GM12878 (cell line): Measurements from ENCODE around the gene RBMS3. TPM values are rescaled to one million over a fixed set of nuclear protein-coding genes. Genes with fewer than 3 reads are reported as not detected.

Source experiments
- ATAC-seq: fragments of 200-7000 bp; cut with Tn5 transposase; 3 replicates; pipeline ENCODE4 v1.9.1; 2020; ENCODE audit warnings: mild to moderate bottlenecking, moderate library complexity
- BruUV-seq: library from RNA; stranded (reverse); fragments of 400-500 nt; replicated peaks from 2 replicates; lab custom pipeline; 2021; lab: Mats Ljungman, UMichigan
- CTCF ChIA-PET: fragments of 300-600 bp; sonication (Branson Sonifier 250); formaldehyde crosslinking; extraction: SDS; loops from one replicate; lab custom pipeline; 2021; ENCODE audit warnings: inconsistent platforms; lab: Yijun Ruan, JAX
- POLR2A ChIA-PET: fragments of 350-600 bp; formaldehyde crosslinking; extraction: SDS; loops from one replicate; lab custom pipeline; 2021; ENCODE audit warnings: inconsistent platforms; lab: Charles Lee
- RAD21 ChIA-PET: fragments of 300-600 bp; sonication (Branson Sonifier 250); formaldehyde crosslinking; loops from one replicate; lab custom pipeline; 2023; ENCODE audit warnings: antibody characterized with exemption; ENCODE audit not compliant: unreplicated experiment; lab: Charles Lee
- SMC1A ChIA-PET: fragments of 300-600 bp; sonication (Branson Sonifier 250); formaldehyde crosslinking; loops from one replicate; lab custom pipeline; 2023; ENCODE audit not compliant: unreplicated experiment, uncharacterized antibody; lab: Charles Lee
- DNase-seq: peaks from one replicate; pipeline ENCODE4 v3.0.0-alpha.2; 2011; ENCODE audit warnings: low read depth, low spot score
- FAIRE-seq: peaks from 3 replicates; lab custom pipeline; 2011; peaks lifted over from hg19 to GRCh38; lab: Jason Lieb, UNC
- H2AFZ ChIP-seq: 2 replicates; pipeline ENCODE4 v1.6.0; 2011; ENCODE audit warnings: low read depth, low read length, control low read depth; ENCODE audit not compliant: control insufficient read depth
- H3K27ac ChIP-seq: 2 replicates; pipeline ENCODE4 v1.5.1; 2011; ENCODE audit warnings: control low read depth; ENCODE audit not compliant: control insufficient read depth, insufficient read depth
- H3K27me3 ChIP-seq, 2 experiments: replicated peaks in 1 of 2; 2 replicates each; pipeline versions ENCODE4 v1.6.0 to v1.6.1; 2011; ENCODE audit warnings: low read length in 1 of 2; ENCODE audit not compliant: control insufficient read depth in 2 of 2, insufficient read depth in 2 of 2
- H3K36me3 ChIP-seq, 2 experiments: 2 replicates each; pipeline ENCODE4 v1.5.1; 2011; ENCODE audit warnings: low read length in 1 of 2; ENCODE audit not compliant: control insufficient read depth in 2 of 2, insufficient read depth in 2 of 2
- H3K4me1 ChIP-seq: 2 replicates; pipeline ENCODE4 v1.6.1; 2011; ENCODE audit warnings: mild to moderate bottlenecking, low read length, moderate library complexity, mixed read lengths; ENCODE audit not compliant: control insufficient read depth, insufficient read depth
- H3K4me2 ChIP-seq: 2 replicates; pipeline ENCODE4 v1.6.0; 2011; ENCODE audit warnings: control low read depth; ENCODE audit not compliant: control insufficient read depth, insufficient read depth
- H3K4me3 ChIP-seq: fragments of 200-600 bp; sonication (generic); 2 replicates; pipeline ENCODE4 v1.5.1; 2016
- H3K79me2 ChIP-seq: 2 replicates; pipeline ENCODE4 v1.6.0; 2011; ENCODE audit warnings: low read length; ENCODE audit not compliant: control insufficient read depth, insufficient read depth
- H3K9ac ChIP-seq: 2 replicates; pipeline ENCODE4 v1.8.0; 2011; ENCODE audit warnings: low read length, control low read depth, mixed read lengths; ENCODE audit not compliant: control insufficient read depth, insufficient read depth
- H3K9me3 ChIP-seq: replicated peaks from 3 replicates; pipeline ENCODE4 v1.5.1; 2011; ENCODE audit warnings: mild to moderate bottlenecking, low read length; ENCODE audit not compliant: control insufficient read depth, insufficient read depth
- H4K20me1 ChIP-seq: 2 replicates; pipeline ENCODE4 v1.6.0; 2011; ENCODE audit not compliant: control insufficient read depth, insufficient read depth
- CREB1 ChIP-seq: IDR thresholded peaks from 2 replicates; pipeline ENCODE4 v1.6.1; 2012; ENCODE audit warnings: low read depth, mild to moderate bottlenecking, inconsistent platforms
- PAX8 ChIP-seq: fragments of 450-650 bp; IDR thresholded peaks from 2 replicates; pipeline ENCODE4 v1.6.1; 2017; ENCODE audit warnings: mild to moderate bottlenecking, moderate library complexity
- STAT1 ChIP-seq: fragments of 450-650 bp; conservative IDR thresholded peaks from 2 replicates; pipeline ENCODE4 v1.6.1; 2014; ENCODE audit warnings: antibody characterized with exemption, mild to moderate bottlenecking
- WGBS: methylation state at CpG from one replicate; pipeline ENCODE4 v1.1.6; 2016; ENCODE audit warnings: low lambda C conversion rate; ENCODE audit not compliant: insufficient replicate concordance, insufficient coverage; ENCODE audit errors: missing lambda C conversion rate; 5-methylcytosine and 5-hydroxymethylcytosine counted together
- in situ Hi-C: fragments of 300-500 bp; cut with MboI; formaldehyde crosslinking; loops from 9 replicates; pipeline ENCODE4 v1.14.3; 2018; ENCODE audit warnings: mixed read lengths
- intact Hi-C: fragments of 100-400 bp; cut with micrococcal nuclease; formaldehyde crosslinking; loops from one replicate; pipeline ENCODE4 v1.14.2; 2022; ENCODE audit not compliant: unreplicated experiment
- polyA plus RNA-seq, 11 experiments: library from polyadenylated mRNA; depleted of rRNA in 4 of 11; unstranded in 6 of 11; stranded (reverse) in 5 of 11; fragments of >200 nt; fragmentation: Nextera tagmentation in 4 of 11; fragmentation: Illumina TruSeq in 1 of 11; extraction: Ambion mirVana in 4 of 11; extraction: Trizol in 1 of 11; gene quantifications; 1 replicate in 1 of 11; 2 replicates in 10 of 11; pipeline versions ENCODE4 v1.2.1 to v1.2.3, GENCODE V29; 2011 to 2016; ENCODE audit warnings: inconsistent platforms in 2 of 11, missing spikeins in 2 of 11, low read depth in 1 of 11
- total RNA-seq, 4 experiments: library from RNA; depleted of rRNA in 3 of 4; stranded (reverse); fragments of >200 nt in 3 of 4; fragmentation: Illumina TruSeq in 1 of 4; extraction: Trizol in 1 of 4; gene quantifications; 2 replicates each; pipeline versions ENCODE4 v1.2.1 to v1.2.3, GENCODE V29; 2013 to 2021
- TF ChIP-seq, protein P1 (sequence below): fragments of 450-650 bp; IDR thresholded peaks from 2 replicates; pipeline ENCODE4 v1.6.1; 2018; ENCODE audit warnings: borderline replicate concordance, mild to moderate bottlenecking; ENCODE audit not compliant: partially characterized antibody

The RBMS3 gene
- total and polyA plus RNA-seq, 10 of the 15 experiments (the other 5 are each of a cell fraction or from before 2014, with no cell fraction given), result 0.79 to 4.7 (median 3.1) TPM

DNA sequence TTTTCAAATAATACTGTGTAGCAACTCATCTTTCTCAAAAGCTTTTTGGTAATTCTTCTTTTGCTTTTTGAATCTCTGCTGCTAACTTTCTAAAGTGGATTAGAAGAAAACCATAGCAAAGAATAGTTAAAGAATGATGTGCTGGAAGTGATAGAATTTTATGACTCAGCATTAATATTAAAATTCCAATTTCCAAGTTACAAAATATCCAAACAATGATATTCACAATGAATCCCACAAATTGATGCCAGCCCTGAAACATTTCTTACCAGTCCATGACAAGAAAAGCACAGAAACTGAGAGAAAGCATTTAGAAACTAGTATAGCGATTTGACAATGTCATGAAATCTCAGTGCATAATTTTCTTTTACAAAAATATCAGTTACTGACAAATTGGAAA lies 482.2 kb downstream of the RBMS3 start:
- Histone ChIP-seq H3K4me2 (no peak overlapping the region), H3K79me2 (no peaks in the 10 kb centered on the region), H4K20me1 (no peaks in the 10 kb centered on the region), H3K9ac (no peak overlapping the region), H3K27ac (no peak overlapping the region), H2AFZ (no peak overlapping the region)
- FAIRE-seq (no peak), ATAC-seq (no peak)
- 37% methylated on average over 1 of the region's 1 CpG for WGBS
- SMC1A ChIA-PET, result interaction anchor here (0.9 to 1.5 kb wide), 5 partner anchors 11 to 845 kb away, joined by 3 to 6 read pairs (median 3); no protein-coding TSS in a partner anchor
- no peak for TF ChIP-seq CREB1
- TF ChIP-seq, protein P1, sequence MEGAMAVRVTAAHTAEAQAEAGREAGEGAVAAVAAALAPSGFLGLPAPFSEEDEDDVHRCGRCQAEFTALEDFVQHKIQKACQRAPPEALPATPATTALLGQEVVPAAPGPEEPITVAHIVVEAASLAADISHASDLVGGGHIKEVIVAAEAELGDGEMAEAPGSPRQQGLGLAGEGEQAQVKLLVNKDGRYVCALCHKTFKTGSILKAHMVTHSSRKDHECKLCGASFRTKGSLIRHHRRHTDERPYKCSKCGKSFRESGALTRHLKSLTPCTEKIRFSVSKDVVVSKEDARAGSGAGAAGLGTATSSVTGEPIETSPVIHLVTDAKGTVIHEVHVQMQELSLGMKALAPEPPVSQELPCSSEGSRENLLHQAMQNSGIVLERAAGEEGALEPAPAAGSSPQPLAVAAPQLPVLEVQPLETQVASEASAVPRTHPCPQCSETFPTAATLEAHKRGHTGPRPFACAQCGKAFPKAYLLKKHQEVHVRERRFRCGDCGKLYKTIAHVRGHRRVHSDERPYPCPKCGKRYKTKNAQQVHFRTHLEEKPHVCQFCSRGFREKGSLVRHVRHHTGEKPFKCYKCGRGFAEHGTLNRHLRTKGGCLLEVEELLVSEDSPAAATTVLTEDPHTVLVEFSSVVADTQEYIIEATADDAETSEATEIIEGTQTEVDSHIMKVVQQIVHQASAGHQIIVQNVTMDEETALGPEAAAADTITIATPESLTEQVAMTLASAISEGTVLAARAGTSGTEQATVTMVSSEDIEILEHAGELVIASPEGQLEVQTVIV, result no peak
- no peak for TF ChIP-seq STAT1
- no peak for TF ChIP-seq PAX8
- TF ChIP-seq, all 136 proteins: peak for 0
- H3K36me3 ChIP-seq, result no peaks in the 10 kb centered on the region
- in situ Hi-C loops, result no loop called here
- no peak overlapping the region for H3K4me3 ChIP-seq
- BruUV-seq, result no TSS peak
- no peaks in the 10 kb centered on the region for H3K27me3 ChIP-seq
- POLR2A ChIA-PET, result no interaction called here
- intact Hi-C loops, result no loop called here
- RAD21 ChIA-PET, result interaction anchor here (0.7 to 2.3 kb wide), 2 partner anchors 8 to 847 kb away, joined by 3 to 11 read pairs; no protein-coding TSS in a partner anchor
- no peaks in the 10 kb centered on the region for H3K4me1 ChIP-seq
- DNase-seq, result no peak
- CTCF ChIA-PET, result interaction anchor here (1.0 to 1.8 kb wide), 2 partner anchors 8 to 54 kb away, joined by 3 to 5 read pairs; no protein-coding TSS in a partner anchor
- no peaks in the 10 kb centered on the region; the same call in 2 of the 3 replicates for H3K9me3 ChIP-seq
